ENCODE data around the gene MYCN. TPM values are rescaled to one million over a fixed set of nuclear protein-coding genes. Genes with fewer than 3 reads are reported as not detected.
"Not testable (repeated sequence)": the region's sequence is repeated elsewhere in the genome, so short reads cannot be mapped to it uniquely, and the experiment has no call there.

The MYCN gene
- total RNA-seq, 4 donors from 2014 or later = 0.57 to 3.8 (median 1.6) TPM

DNA sequence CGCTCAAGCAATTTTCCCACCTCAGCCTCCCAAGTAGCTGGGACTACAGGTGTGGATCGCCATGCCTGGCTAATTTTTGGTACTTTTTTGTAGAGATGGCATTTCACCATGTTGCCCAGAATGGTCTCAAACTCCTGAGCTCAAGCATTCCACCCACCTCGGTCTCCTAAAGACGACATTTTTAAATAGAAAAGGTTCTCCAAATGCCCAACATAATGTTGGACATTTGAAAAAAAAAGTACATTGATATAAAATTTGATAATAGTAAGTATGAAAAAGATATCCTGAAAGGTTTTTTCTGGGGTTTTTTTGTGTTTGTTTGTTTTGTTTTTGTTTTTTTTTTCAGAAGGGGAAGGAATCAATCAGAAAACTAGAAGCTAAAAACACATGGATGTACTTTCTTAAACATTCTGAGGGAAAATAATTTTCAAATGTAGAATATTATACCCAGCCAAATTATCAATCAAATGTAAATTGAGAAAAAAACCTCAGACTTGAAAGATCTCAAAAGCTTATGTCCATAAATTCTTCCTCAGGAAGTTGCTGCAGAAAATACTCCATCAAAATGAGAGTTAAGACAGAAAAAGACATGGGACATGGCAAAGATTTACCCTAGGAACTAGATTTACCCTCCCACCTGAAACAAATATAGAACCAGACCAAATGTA is 42.8 kb upstream of the MYCN start:
- Histone ChIP-seq H3K36me3 (no peaks in the 10 kb centered on the region), H3K27me3 (no peaks in the 10 kb centered on the region), H3K9me3 (no peaks in the 10 kb centered on the region), H3K4me1 (no peaks in the 10 kb centered on the region), H3K4me3 (no peak overlapping the region), H3K27ac (no peak overlapping the region)
- TF ChIP-seq, protein P1, sequence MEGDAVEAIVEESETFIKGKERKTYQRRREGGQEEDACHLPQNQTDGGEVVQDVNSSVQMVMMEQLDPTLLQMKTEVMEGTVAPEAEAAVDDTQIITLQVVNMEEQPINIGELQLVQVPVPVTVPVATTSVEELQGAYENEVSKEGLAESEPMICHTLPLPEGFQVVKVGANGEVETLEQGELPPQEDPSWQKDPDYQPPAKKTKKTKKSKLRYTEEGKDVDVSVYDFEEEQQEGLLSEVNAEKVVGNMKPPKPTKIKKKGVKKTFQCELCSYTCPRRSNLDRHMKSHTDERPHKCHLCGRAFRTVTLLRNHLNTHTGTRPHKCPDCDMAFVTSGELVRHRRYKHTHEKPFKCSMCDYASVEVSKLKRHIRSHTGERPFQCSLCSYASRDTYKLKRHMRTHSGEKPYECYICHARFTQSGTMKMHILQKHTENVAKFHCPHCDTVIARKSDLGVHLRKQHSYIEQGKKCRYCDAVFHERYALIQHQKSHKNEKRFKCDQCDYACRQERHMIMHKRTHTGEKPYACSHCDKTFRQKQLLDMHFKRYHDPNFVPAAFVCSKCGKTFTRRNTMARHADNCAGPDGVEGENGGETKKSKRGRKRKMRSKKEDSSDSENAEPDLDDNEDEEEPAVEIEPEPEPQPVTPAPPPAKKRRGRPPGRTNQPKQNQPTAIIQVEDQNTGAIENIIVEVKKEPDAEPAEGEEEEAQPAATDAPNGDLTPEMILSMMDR (IDR thresholded peaks at IDR 0.05) = no peak
- TF ChIP-seq POLR2AphosphoS5 (IDR thresholded peaks at IDR 0.05) (no peak), EP300 (IDR thresholded peaks at IDR 0.05) (no peak), POLR2A (IDR thresholded peaks at IDR 0.05) (no peak)
- no peak for DNase-seq (ENCODE audit: low spot score in 2 of 2)
- 93% methylated on average over 4 of the region's 4 CpGs for WGBS

DNA sequence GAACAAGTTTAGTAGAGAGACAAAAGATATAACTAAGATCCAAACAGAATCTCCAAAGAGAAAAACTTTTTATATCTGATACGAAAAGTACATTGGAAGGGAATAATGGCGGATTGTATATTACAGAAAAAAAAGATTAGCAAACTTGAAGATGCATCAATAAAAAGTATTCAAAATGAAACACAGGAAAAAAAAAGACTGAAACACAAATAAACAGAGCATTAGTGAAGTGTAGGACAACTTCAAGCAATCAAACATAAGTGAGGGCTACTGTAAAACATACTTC is 41.1 kb upstream of the MYCN start:
- WGBS = 95% methylated on average over 2 of the region's 2 CpGs
- Histone ChIP-seq H3K4me3 (no peak overlapping the region), H3K36me3 (no peaks in the 10 kb centered on the region), H3K9me3 (no peaks in the 10 kb centered on the region), H3K27me3 (no peaks in the 10 kb centered on the region), H3K4me1 (no peaks in the 10 kb centered on the region), H3K27ac (no peak overlapping the region)
- TF ChIP-seq POLR2AphosphoS5 (IDR thresholded peaks at IDR 0.05) (no peak), EP300 (IDR thresholded peaks at IDR 0.05) (no peak), POLR2A (IDR thresholded peaks at IDR 0.05) (no peak)
- TF ChIP-seq, protein P1 (IDR thresholded peaks at IDR 0.05) = no peak
- DNase-seq (ENCODE audit: low spot score in 2 of 2) = no peak

- Histone ChIP-seq H3K4me1 (no peaks in the 10 kb centered on the region), H3K9me3 (no peaks in the 10 kb centered on the region), H3K4me3 (no peak overlapping the region), H3K36me3 (no peaks in the 10 kb centered on the region), H3K27me3 (no peaks in the 10 kb centered on the region), H3K27ac (no peak overlapping the region)
- TF ChIP-seq, protein P1 (IDR thresholded peaks at IDR 0.05) = no peak
- no peak for TF ChIP-seq POLR2A (IDR thresholded peaks at IDR 0.05)
- TF ChIP-seq POLR2AphosphoS5 (IDR thresholded peaks at IDR 0.05) = no peak
- TF ChIP-seq EP300 (IDR thresholded peaks at IDR 0.05) = no peak
- 89% methylated on average over 6 of the region's 6 CpGs for WGBS
- DNase-seq (ENCODE audit: low spot score in 2 of 2) = no peak
Measured at GRCh38 chr2:15899751-15900493, 40.4 kb upstream of the MYCN start.

GRCh38 chr2:15901095-15901807 is 39.1 kb upstream of the MYCN start:
- TF ChIP-seq, protein P1 (IDR thresholded peaks at IDR 0.05) = no peak
- TF ChIP-seq POLR2A (IDR thresholded peaks at IDR 0.05) (no peak), POLR2AphosphoS5 (IDR thresholded peaks at IDR 0.05) (no peak), EP300 (IDR thresholded peaks at IDR 0.05) (no peak)
- Histone ChIP-seq H3K9me3 (no peaks in the 10 kb centered on the region), H3K4me3 (no peak overlapping the region), H3K4me1 (no peaks in the 10 kb centered on the region), H3K27ac (no peak overlapping the region), H3K27me3 (no peaks in the 10 kb centered on the region), H3K36me3 (no peaks in the 10 kb centered on the region)
- WGBS = 95% methylated on average over 5 of the region's 5 CpGs
- DNase-seq (ENCODE audit: low spot score in 2 of 2) = no peak

- Histone ChIP-seq H3K36me3 (no peaks in the 10 kb centered on the region), H3K4me1 (no peaks in the 10 kb centered on the region), H3K9me3 (no peaks in the 10 kb centered on the region), H3K27ac (no peak overlapping the region), H3K27me3 (no peaks in the 10 kb centered on the region), H3K4me3 (no peak overlapping the region)
- TF ChIP-seq POLR2AphosphoS5 (IDR thresholded peaks at IDR 0.05) (no peak), POLR2A (IDR thresholded peaks at IDR 0.05) (no peak), EP300 (IDR thresholded peaks at IDR 0.05) (no peak)
- TF ChIP-seq, protein P1 (IDR thresholded peaks at IDR 0.05) = no peak
- 79% methylated on average over 3 of the region's 3 CpGs for WGBS
- no peak for DNase-seq (ENCODE audit: low spot score in 2 of 2)
Measured at GRCh38 chr2:15901808-15902130, 38.6 kb upstream of the MYCN start.

DNA sequence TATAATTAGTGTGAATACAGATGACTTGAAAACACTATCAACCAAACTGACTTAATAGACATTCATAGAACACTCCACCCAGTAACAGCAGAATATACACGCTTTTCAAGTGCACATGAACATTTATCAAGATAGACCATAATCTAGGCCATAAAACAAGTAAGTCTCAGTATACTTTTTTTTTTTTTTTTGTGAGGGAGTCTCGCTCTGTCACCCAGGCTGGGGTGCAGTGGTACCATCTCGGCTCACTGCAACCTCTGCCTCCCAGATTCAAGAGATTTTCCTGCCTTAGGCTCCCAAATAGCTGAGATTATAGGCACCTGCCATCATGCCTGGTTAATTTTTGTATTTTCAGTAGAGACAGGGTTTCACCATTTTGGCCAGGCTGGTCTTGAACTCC is 36.4 kb upstream of the MYCN start:
- not testable (repeated sequence) for H3K27ac ChIP-seq; DNase-seq (ENCODE audit: low spot score in 2 of 2); H3K4me3 ChIP-seq; H3K4me1 ChIP-seq; H3K27me3 ChIP-seq; H3K36me3 ChIP-seq; H3K9me3 ChIP-seq
- 89% methylated on average over 3 of the region's 3 CpGs for WGBS
